GM18951 (cell line): ENCODE measurements around the gene RNASE7.
"Not testable (repeated sequence)": the region's sequence is repeated elsewhere in the genome, so short reads cannot be mapped to it uniquely, and the experiment has no call there.

Experiments
- POLR2A ChIP-seq: IDR thresholded peaks from 4 replicates; pipeline ENCODE4 v1.6.1; 2011; ENCODE audit warnings: mild to moderate bottlenecking; ENCODE audit not compliant: insufficient read length, insufficient read depth; ENCODE audit errors: extremely low read depth
- in situ Hi-C: fragments of 300-500 bp; cut with MboI; formaldehyde crosslinking; loops from one replicate; pipeline ENCODE4 v1.12.0; 2022; ENCODE audit warnings: low sequenced_read_pairs, mixed read lengths, inconsistent platforms; ENCODE audit not compliant: unreplicated experiment

Gene RNASE7

GRCh38 chr14:21040370-21040925 lies 1.7 kb upstream of the RNASE7 start:
- in situ Hi-C loops, result no loop called here
- no peak for TF ChIP-seq POLR2A

- in situ Hi-C loops, result not testable (repeated sequence)
These were observed 1.2 kb upstream of the RNASE7 start for GRCh38 chr14:21040941-21041340.

- in situ Hi-C loops, result no loop called here
- no peak for TF ChIP-seq POLR2A
These were observed 756 bp downstream of the RNASE7 start for GRCh38 chr14:21042918-21043317.

- in situ Hi-C loops, result no loop called here
- no peak for TF ChIP-seq POLR2A
These were observed 1.3 kb downstream of the RNASE7 start for GRCh38 chr14:21043387-21043973.

- TF ChIP-seq POLR2A, result no peak
- in situ Hi-C loops, result no loop called here
These were observed 1.9 kb downstream of the RNASE7 start for GRCh38 chr14:21043974-21044618.

GRCh38 chr14:21047378-21047781 lies 5.2 kb downstream of the RNASE7 start:
- no peak for TF ChIP-seq POLR2A
- in situ Hi-C loops, result no loop called here

- in situ Hi-C loops, result no loop called here
- TF ChIP-seq POLR2A, result no peak
These were observed 6.5 kb downstream of the RNASE7 start for GRCh38 chr14:21048638-21049037.

- no peak for TF ChIP-seq POLR2A
- in situ Hi-C loops, result no loop called here
These were observed 7.1 kb downstream of the RNASE7 start for GRCh38 chr14:21049271-21049673.

- in situ Hi-C loops, result no loop called here
- no peak for TF ChIP-seq POLR2A
These were observed 8.4 kb downstream of the RNASE7 start for GRCh38 chr14:21050597-21050996.

- TF ChIP-seq POLR2A, result no peak
- in situ Hi-C loops, result no loop called here
These were observed 11.3 kb downstream of the RNASE7 start for GRCh38 chr14:21053184-21054122.

- TF ChIP-seq POLR2A, result no peak
- in situ Hi-C loops, result no loop called here
These were observed 12.1 kb downstream of the RNASE7 start for GRCh38 chr14:21054123-21054767.

- no peak for TF ChIP-seq POLR2A
- in situ Hi-C loops, result no loop called here
These were observed 12.6 kb downstream of the RNASE7 start for GRCh38 chr14:21054768-21055145.
